Panc1 (cell line): ENCODE measurements around the gene NR5A2.

Source experiments
- CTCF ChIP-seq: fragments of 450-650 bp; IDR thresholded peaks from 2 replicates; pipeline ENCODE4 v1.5.1; 2017; ENCODE audit warnings: mild to moderate bottlenecking
- SIN3A ChIP-seq: IDR thresholded peaks from 2 replicates; pipeline ENCODE4 v1.6.1; 2012; ENCODE audit warnings: low read depth, mild to moderate bottlenecking, low read length, moderate library complexity, borderline replicate concordance; ENCODE audit not compliant: insufficient read depth

- no peak for TF ChIP-seq CTCF
- no peak for TF ChIP-seq SIN3A
Observed at GRCh38 chr1:200034262-200034557, 6.7 kb downstream of the NR5A2 start.
